ENCODE data around the gene ZC3HAV1.

GRCh38 chr7:139032473-139032872, 77.0 kb downstream of the ZC3HAV1 start:
- no peak for TF ChIP-seq EZH2phosphoT487 (IDR thresholded peaks at IDR 0.05; ENCODE audit: low read length)
- TF ChIP-seq, protein P1, sequence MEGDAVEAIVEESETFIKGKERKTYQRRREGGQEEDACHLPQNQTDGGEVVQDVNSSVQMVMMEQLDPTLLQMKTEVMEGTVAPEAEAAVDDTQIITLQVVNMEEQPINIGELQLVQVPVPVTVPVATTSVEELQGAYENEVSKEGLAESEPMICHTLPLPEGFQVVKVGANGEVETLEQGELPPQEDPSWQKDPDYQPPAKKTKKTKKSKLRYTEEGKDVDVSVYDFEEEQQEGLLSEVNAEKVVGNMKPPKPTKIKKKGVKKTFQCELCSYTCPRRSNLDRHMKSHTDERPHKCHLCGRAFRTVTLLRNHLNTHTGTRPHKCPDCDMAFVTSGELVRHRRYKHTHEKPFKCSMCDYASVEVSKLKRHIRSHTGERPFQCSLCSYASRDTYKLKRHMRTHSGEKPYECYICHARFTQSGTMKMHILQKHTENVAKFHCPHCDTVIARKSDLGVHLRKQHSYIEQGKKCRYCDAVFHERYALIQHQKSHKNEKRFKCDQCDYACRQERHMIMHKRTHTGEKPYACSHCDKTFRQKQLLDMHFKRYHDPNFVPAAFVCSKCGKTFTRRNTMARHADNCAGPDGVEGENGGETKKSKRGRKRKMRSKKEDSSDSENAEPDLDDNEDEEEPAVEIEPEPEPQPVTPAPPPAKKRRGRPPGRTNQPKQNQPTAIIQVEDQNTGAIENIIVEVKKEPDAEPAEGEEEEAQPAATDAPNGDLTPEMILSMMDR (IDR thresholded peaks at IDR 0.05; ENCODE audit: low read length) = no peak

Measured in MM.1S (cell line).